Subcutaneous abdominal adipose tissue (tissue), 5 donors: Measurements from ENCODE around the gene DLG2.
A peak's percentile ranks its signal among the peaks of the same experiment; 100 is the strongest.

Experiments used
- H3K27ac ChIP-seq: one replicate; pipeline ENCODE4 v1.7.0; 2013; ENCODE audit warnings: low read depth, mild to moderate bottlenecking, inconsistent platforms, low read length, moderate library complexity
- H3K27me3 ChIP-seq, 5 donors: one replicate each; pipeline ENCODE4 v1.7.0; 2013; ENCODE audit warnings: low read length in 5 of 5, inconsistent platforms in 1 of 5; ENCODE audit not compliant: control insufficient read depth in 5 of 5, insufficient read depth in 4 of 5
- H3K36me3 ChIP-seq, 5 donors: one replicate each; pipeline ENCODE4 v1.7.0; 2013; ENCODE audit warnings: low read length in 5 of 5; ENCODE audit not compliant: control insufficient read depth in 5 of 5, insufficient read depth in 5 of 5
- H3K4me1 ChIP-seq, 5 donors: one replicate each; pipeline ENCODE4 v1.7.0; 2013; ENCODE audit warnings: low read length in 5 of 5, mild to moderate bottlenecking in 3 of 5, moderate library complexity in 1 of 5; ENCODE audit not compliant: control insufficient read depth in 5 of 5, insufficient read depth in 5 of 5
- H3K4me3 ChIP-seq, 5 donors: one replicate each; pipeline ENCODE4 v1.7.0; 2013; ENCODE audit warnings: low read length in 5 of 5, low read depth in 1 of 5
- H3K9ac ChIP-seq, 5 donors: one replicate each; pipeline ENCODE4 v1.7.0; 2013; ENCODE audit warnings: low read length in 5 of 5, mild to moderate bottlenecking in 4 of 5, moderate library complexity in 3 of 5
- H3K9me3 ChIP-seq, 5 donors: one replicate each; pipeline ENCODE4 v1.7.0; 2013; ENCODE audit warnings: low read length in 5 of 5; ENCODE audit not compliant: control insufficient read depth in 5 of 5
- donor health status: healthy.
- donor health status: healthy.
- donor health status: healthy.
- donor health status: healthy.
- donor health status: healthy.

The DLG2 gene

DNA sequence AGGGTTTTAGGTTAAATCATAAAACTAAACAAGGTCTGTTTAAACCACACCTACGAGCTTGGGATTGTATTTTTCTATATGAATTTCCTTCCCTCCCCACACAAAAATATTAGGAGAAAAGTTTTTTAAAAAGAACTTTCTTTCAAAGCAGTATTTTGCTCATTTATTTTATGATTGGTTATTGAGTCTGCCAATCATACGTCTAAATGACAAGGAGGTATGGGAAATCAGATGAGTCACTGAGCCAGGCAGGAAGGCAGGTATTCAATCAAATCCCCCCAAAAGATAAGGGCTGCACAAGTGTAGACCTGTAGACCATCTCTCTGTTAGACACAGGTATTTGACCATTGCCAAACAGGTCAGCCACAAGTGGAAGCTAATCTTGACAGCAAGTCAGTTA is 1900.8 kb downstream of the DLG2 start:
- no peak overlapping the region for H3K4me3 ChIP-seq
- no peak overlapping the region for H3K9ac ChIP-seq
- H3K9me3 ChIP-seq, result no peaks in the 10 kb centered on the region
- peaks cover 0 to 16% (median 13%) of the 10 kb centered on the region in 5 donors for H3K4me1 ChIP-seq
- H3K27me3 ChIP-seq, result no peaks in the 10 kb centered on the region
- no peak overlapping the region for H3K27ac ChIP-seq
- H3K36me3 ChIP-seq, result no peaks in the 10 kb centered on the region

DNA sequence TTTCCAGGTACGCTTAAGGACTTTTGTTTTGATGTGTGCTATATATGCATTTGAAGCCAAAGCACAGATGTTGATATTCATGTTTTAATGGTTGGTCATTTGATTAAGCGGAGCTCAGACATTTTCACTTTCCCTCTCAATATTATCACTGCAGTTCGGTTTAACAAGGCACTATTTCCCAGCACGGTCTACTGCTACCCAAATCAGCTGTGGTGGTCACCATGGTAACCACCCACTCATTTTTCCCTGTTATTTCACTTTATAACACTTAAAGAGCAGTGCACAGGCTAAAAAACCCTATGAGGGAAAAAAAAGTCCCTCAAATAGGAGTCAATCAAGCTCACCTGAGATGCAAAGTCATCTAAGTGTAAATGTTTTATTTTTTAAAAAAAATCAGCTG is 1901.4 kb downstream of the DLG2 start:
- H3K9me3 ChIP-seq, result no peaks in the 10 kb centered on the region
- peak overlapping the region in 1 of 5 donors; percentile 0 for H3K9ac ChIP-seq
- H3K4me1 ChIP-seq, result peaks cover 0 to 16% (median 13%) of the 10 kb centered on the region in 5 donors
- H3K36me3 ChIP-seq, result no peaks in the 10 kb centered on the region
- no peaks in the 10 kb centered on the region for H3K27me3 ChIP-seq
- H3K4me3 ChIP-seq, result no peak overlapping the region
- no peak overlapping the region for H3K27ac ChIP-seq

DNA sequence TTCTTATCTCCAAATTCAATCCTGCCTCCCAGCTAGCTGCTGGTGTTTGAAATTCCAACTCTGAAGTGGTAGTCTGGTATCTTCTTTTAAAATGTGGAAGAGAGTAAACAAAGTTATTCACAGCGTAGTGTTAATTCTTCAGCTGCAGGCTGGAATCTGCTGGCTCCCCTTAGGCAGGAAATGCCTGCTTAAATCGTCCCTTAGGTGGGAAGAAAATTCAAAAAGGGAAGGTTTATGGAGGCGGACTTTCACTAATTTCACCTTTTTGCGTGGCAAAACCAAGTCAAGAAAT is 1901.9 kb downstream of the DLG2 start:
- peaks cover 0 to 16% (median 13%) of the 10 kb centered on the region in 5 donors for H3K4me1 ChIP-seq
- H3K36me3 ChIP-seq, result no peaks in the 10 kb centered on the region
- no peaks in the 10 kb centered on the region for H3K9me3 ChIP-seq
- H3K27ac ChIP-seq, result no peak overlapping the region
- no peaks in the 10 kb centered on the region for H3K27me3 ChIP-seq
- H3K9ac ChIP-seq, result peak overlapping the region in 1 of 5 donors; percentile 20
- peak overlapping the region in 4 of 5 donors; percentile 16 to 72 (median 60) for H3K4me3 ChIP-seq

DNA sequence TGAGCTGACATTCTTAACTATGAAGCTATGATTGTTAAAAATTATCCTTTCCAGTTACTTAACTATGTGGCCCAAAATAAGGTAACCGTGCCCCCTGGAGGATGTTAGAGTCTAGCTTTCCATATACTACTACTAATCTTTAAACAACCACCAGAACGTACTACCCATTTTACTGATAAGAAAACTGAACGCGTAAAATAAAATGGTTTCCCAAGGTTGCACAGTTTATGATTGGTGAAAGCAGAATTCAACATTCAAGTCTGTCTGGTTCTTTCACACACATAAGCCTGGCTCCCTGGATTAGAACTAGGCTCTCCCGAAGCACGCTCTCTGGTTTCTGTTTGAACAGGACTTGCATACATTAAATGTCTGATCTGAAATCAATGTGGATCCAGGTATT is 1903.1 kb downstream of the DLG2 start:
- peaks cover 0 to 16% (median 13%) of the 10 kb centered on the region in 5 donors for H3K4me1 ChIP-seq
- no peaks in the 10 kb centered on the region for H3K27me3 ChIP-seq
- H3K9ac ChIP-seq, result peak overlapping the region in 3 of 5 donors; percentile 17 to 62 (median 45)
- no peaks in the 10 kb centered on the region for H3K9me3 ChIP-seq
- peak overlapping the region; percentile 32 for H3K27ac ChIP-seq
- H3K4me3 ChIP-seq, result peak overlapping the region; percentile 6 to 72 (median 65)
- no peaks in the 10 kb centered on the region for H3K36me3 ChIP-seq

DNA sequence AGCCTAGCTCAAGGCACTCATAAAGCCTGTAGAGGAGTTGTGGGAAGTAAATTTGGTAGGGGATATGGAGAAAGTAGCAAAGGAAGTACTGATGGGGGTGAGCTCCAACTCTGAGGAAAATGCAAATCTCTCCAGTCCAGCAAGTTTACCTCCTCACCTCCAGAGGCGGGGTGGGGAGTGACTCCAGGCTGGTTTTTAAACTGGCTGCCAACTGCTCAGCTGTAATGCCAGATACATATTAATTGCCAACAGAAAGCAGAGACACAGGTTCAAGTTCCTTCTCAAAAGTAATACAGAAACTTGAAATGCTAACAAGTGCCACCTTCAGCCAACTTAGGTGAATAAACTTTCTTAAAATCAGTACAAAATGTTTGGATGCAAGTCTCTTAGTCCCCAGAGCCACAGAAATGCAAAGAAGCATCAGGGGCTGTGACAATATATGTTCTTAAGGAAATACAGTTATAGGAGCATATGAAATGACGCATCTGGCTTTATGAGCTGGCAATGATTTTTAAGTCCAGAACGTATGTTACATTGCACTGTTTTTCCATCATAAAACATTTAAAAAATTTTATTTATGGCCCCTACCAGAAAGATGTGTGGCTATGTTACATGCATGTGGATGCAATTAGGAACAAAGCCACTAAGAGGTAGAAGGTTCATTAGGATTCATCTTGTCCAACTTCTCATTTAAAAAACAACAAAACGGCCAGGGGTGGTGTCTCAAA is 1904.6 kb downstream of the DLG2 start:
- H3K4me1 ChIP-seq, result peaks cover 0 to 16% (median 13%) of the 10 kb centered on the region in 5 donors
- no peaks in the 10 kb centered on the region for H3K27me3 ChIP-seq
- H3K9me3 ChIP-seq, result no peaks in the 10 kb centered on the region
- H3K36me3 ChIP-seq, result no peaks in the 10 kb centered on the region
- no peak overlapping the region for H3K9ac ChIP-seq
- H3K27ac ChIP-seq, result no peak overlapping the region
- no peak overlapping the region for H3K4me3 ChIP-seq

DNA sequence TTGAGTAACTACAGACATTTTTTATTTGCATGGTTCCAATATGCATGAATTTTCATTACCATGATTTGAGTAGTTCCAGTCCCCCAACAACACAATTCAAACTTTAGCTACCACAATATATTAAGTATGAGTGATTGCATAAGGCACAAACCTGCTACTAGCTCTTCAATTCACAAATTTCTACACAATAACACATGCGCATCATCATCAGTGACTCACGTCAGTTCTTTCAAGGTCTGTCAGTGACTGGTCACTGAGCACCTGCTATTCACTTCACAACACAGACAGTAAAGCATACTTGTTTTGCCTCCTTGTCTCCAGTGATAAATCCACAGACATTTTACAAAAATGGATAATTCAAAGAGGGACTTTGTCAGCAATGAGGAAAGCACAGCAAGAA is 1905.9 kb downstream of the DLG2 start:
- Histone ChIP-seq H3K27me3 (no peaks in the 10 kb centered on the region), H3K9ac (no peak overlapping the region), H3K4me1 (peaks cover 0 to 16% (median 13%) of the 10 kb centered on the region in 5 donors), H3K27ac (no peak overlapping the region), H3K9me3 (no peaks in the 10 kb centered on the region), H3K36me3 (no peaks in the 10 kb centered on the region), H3K4me3 (no peak overlapping the region)

DNA sequence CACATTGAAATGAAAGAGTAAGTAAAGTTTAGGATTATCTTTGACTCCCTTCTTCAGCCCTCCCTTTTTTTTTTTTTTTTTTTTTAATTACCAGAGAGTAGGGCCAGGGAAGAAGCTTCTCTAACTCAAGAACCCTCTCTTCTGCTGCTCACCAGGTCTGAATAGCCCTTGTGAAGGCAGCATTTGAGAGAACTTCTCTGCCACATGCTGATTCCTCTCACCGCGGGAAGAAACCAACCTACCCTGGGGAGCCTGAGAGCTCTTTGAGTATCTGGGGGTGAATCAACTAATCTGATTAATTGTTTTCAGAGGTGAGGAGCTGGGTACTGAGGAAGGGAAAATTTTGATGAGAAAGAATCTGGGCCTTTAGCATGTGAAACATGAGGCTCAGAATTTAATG is 1906.5 kb downstream of the DLG2 start:
- no peaks in the 10 kb centered on the region for H3K27me3 ChIP-seq
- no peak overlapping the region for H3K27ac ChIP-seq
- H3K9me3 ChIP-seq, result no peaks in the 10 kb centered on the region
- H3K36me3 ChIP-seq, result no peaks in the 10 kb centered on the region
- no peak overlapping the region for H3K9ac ChIP-seq
- peaks cover 0 to 16% (median 13%) of the 10 kb centered on the region in 5 donors for H3K4me1 ChIP-seq
- H3K4me3 ChIP-seq, result no peak overlapping the region

DNA sequence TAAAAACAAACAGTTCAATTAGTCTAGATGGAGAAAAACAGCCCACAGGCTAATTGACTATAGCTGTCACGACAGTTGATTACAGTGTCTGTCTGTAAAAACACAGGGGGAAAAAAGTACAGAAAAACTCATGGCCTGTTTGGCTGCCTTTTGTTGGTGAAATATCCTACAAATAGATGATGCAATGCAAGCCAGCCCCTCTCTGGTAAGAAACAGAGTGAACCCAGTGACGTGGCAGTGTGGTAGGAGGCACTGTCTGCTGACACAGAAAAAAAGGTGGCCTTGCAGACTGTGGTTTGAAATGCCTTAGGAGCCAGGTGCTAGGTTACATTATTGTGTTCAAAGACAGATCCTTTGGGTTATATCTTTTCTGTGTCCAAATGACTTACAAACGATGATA is 1909.6 kb downstream of the DLG2 start:
- no peaks in the 10 kb centered on the region for H3K27me3 ChIP-seq
- H3K4me3 ChIP-seq, result no peak overlapping the region
- H3K4me1 ChIP-seq, result no peaks in the 10 kb centered on the region
- H3K9me3 ChIP-seq, result no peaks in the 10 kb centered on the region
- H3K27ac ChIP-seq, result no peak overlapping the region
- no peak overlapping the region for H3K9ac ChIP-seq
- no peaks in the 10 kb centered on the region for H3K36me3 ChIP-seq

DNA sequence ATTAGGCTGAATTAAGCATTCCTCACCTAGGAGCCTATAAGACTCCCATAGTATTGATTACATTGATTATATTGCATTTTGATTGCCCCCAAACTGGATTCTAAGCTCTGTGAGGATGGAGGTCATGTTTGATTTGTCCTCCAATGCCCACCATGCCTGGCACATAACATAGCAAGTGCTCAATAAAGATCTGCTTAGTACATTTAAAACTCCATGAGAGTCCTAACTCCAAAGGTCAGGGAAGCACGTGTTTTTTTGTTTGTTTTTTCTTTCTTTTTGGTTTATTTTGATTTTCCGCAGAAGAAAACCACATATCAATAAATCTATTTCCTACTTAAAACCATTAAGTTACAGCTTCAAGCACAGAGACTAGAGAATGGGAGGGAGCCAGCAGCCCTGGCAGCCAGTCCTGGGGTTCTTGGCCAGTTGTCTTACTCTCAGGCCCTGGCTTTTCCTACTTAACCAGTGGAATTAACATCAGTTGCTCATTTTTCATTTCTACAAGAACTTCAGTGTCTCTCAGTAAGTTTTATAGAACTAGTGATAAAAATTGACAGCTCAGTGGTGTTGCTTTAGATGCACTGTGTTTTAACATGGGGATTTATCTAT is 1911.1 kb downstream of the DLG2 start:
- Histone ChIP-seq H3K9ac (no peak overlapping the region), H3K4me1 (no peaks in the 10 kb centered on the region), H3K27ac (no peak overlapping the region), H3K36me3 (no peaks in the 10 kb centered on the region), H3K4me3 (no peak overlapping the region), H3K9me3 (no peaks in the 10 kb centered on the region), H3K27me3 (no peaks in the 10 kb centered on the region)

DNA sequence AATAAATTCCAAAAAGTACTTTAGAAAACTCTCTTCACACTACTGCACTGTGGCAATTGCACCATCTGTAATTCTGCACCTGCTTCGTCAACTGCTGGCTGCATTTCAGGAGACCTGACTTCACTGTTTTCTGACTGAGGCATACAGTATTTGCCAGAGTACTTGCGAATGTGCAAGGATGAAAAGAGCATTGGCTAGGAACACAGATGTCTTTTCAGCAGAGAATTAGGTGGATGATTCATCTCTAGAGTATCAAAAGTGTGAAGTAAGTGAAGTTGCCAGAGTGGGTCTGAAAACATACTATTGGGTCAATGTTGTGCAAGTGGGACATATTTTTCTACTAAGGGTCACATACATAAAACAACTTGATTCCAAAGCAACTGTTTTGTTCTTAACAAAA is 1913.4 kb downstream of the DLG2 start:
- H3K4me3 ChIP-seq, result no peak overlapping the region
- H3K9me3 ChIP-seq, result no peaks in the 10 kb centered on the region
- H3K9ac ChIP-seq, result no peak overlapping the region
- H3K36me3 ChIP-seq, result no peaks in the 10 kb centered on the region
- H3K4me1 ChIP-seq, result no peaks in the 10 kb centered on the region
- no peaks in the 10 kb centered on the region for H3K27me3 ChIP-seq
- no peak overlapping the region for H3K27ac ChIP-seq
